ENCODE measurements around the gene NPPC.

The NPPC gene

DNA sequence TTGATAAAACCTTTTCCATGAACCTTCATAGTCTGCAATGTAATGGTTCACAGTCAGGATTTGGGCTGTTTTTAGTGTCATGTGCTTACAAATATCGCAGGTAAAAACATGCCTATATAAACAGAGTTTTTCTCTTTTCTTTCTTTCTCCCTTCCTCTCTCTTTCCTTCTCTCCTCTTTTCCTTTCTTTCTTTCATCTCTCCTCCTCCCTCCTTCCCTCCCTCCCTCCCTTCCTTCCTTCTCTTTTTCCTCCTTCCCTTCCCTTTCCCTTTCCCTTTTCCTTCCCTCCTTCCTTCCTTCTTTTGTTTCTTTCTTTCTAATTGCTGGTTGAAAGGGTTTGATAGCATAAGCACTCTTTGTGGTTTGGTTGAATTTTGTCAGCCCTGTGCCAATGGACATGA, 9.6 kb upstream of the NPPC start:
- DNase-seq (ENCODE audit: low read depth in 2 of 2, low spot score in 1 of 2): no peak

DNA sequence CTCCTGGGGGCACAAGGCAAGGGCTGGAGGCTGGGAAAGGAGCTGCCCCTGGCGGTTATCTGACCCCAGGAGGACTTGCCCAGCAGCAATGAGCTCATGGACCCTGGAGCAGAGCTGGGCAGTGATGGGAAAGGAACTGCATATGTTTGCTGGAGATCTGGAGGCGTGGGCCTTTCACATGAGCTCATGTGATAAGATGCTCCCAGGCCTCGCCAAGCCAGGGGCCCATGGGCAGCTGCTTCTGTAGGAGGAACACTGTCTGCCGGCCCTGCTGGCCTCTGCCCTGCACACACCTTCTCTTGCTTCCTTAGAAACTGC, 9.0 kb upstream of the NPPC start:
- no peak for DNase-seq (ENCODE audit: low read depth in 2 of 2, low spot score in 1 of 2)

DNA sequence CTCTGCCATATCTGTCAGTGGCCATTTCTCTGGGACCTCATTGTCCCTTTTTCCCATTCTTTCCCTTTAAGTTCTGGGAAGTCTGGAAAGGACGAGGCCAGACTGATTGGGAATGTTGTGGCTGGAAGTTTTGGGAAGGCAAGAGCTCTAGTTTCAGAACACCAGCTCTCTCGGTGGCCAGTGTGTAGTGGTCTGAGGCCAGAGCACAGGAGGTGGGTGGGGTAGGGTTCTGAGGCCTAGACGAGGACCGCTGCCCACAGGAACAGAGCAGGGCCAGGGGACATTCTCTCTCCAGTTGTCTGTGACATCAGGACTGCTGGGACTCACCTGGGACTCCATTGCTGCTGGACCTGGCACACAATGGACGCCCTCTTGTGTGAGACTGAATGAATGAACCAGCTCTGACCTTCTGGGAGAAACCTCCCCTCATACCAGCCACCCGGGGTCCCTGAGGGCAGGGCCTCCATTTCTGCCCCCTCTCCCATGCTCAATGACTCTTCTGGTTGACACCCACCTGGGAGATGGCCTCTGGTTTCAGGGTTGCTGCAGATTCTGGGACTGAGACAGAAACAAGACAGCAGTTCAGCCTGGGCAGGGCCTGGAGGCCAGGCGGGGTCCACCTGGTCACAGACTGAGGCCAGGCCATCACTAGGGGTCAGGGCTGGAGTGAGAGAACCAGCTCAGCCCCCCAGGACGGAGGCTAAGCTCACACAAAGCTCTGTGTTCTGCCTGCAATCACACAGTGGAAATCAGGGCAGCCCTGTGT, 8.4 kb upstream of the NPPC start:
- DNase-seq (ENCODE audit: low read depth in 2 of 2, low spot score in 1 of 2): no peak

DNA sequence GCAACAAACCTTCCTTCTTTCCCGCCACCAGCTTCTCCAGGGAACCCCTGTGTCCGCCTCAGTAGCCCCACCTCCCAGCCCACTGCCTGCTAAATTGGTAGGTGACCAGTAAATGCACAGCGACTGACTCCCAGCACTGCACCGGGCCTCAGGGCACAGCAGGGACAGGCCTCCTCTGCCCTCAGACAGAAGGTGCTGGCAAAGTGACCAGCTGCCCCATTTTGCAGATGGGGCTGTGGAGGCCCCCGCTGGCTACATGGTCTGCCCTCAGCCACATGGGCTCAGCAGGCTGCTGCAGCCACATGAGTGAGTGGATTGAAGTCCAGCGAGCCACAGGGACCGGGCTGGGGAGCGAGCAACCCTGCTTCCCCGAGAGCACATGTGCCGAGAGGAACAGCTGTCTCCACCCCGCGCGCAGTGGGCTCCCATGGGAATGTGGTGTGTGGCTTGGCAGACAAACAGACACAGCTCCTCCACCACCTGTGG, 7.8 kb upstream of the NPPC start:
- no peak for DNase-seq (ENCODE audit: low read depth in 2 of 2, low spot score in 1 of 2)

DNA sequence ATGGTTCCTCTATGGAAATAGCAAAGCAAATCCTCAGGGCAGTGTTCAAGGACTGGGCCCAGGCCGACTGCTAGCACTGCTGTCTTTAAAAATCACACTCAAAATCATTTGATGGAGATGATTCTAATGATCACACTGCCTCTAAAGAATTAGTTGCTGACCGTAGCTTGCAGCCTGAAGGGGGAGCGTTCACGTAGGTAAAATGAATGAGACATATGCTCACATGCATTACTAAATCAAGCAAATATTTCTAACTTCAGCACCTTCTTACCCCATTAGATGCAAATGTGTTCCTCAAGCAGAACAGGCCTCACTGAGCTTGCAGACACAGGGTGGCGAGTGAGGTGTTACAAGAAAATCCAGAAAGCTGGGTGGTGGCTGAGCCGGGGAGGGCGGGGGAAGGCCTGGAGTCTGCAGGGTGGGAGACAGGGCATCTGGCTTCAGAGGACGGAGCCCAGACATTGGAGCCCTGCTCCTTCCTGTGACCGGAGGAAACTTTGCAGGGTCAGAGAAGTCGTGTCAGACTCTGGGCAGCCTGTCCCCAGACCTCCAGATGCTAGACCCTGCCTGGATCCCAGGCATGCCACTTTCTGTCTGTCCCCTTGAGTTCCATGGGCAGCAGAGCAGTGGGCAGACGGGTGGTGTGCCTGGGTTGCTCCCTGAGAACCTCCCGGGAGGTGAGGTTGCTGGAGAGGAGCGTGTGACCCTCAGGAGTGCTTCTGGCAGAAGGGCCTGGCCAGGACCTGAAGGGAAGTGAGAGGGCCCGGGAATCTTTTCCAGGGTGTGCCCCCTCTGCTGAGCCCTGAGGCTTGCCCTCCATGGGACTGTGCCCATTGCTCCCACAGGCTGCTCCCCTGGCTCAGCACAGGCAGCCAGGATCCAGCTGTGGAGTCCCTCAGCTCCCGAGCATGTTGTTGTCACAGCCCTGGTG, 7.1 kb upstream of the NPPC start:
- no peak for DNase-seq (ENCODE audit: low read depth in 2 of 2, low spot score in 1 of 2)

DNA sequence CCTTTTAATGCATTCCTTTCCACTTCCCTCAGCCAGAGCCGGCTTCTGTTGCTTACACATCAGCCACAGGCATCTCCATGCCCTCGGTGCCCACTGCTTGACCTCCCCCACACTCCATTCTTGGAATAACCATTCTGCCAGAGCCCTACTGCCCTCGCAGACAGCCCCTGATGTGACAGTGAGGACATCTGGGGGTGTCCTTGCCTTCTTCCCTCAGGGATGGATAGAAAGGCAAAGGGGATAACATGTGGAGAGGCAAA, 6.4 kb upstream of the NPPC start:
- DNase-seq (ENCODE audit: low read depth in 2 of 2, low spot score in 1 of 2): no peak

DNA sequence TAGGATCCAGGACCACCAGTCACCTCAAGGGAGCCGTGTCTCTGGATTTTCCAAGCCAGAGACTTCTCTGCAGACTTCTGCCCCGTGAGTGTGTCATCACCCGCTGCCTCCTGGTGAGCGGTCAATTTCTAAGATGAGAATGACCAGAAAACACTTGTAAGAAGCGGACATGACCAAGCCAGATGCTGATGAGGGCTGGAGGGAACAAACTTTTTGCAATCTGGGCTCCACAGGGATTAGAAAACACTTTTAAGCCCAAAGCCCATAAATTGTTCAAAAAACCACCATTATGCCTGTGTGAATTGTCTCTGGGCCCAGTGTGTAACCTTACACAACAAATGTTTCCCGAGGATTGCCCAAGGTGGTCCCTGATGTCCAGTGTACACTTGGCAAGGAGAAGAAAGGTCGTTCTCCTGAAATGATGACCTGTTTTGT, 5.3 kb upstream of the NPPC start:
- DNase-seq (ENCODE audit: low read depth in 2 of 2, low spot score in 1 of 2): no peak

DNA sequence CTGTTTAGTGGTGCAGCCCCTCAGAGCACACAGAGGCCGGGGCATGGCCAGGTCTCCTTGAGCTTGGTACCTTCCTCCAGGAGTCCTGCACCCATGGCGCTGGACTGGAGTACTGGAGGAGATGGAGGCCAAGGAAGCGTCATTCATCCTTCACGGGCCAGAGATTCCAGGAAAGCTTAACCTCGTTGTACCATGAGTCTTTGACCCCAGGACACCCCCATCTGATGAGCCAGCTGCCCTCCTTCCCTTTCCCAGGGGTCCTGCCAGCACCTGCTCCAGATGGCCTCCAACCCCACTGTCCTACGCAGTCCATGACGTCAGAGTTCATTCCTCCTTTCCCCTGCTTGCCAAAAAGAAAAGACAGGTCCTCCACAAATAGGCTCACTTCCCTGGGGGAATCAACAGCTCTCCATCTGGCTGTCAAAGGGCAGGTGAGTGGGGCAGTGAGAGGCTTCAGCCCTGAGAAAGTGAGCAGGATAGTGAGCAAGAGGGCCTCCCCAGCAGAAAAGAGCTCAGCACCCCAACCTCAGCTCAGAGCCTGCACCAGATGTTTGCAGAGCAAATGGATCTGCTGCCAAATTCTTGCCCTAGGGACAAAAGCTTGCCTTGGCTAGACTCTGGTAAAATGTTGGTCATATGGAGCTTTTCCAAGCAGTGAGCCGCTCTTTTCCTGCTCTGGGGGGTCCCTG, 4.5 kb upstream of the NPPC start:
- no peak for DNase-seq (ENCODE audit: low read depth in 2 of 2, low spot score in 1 of 2)

DNA sequence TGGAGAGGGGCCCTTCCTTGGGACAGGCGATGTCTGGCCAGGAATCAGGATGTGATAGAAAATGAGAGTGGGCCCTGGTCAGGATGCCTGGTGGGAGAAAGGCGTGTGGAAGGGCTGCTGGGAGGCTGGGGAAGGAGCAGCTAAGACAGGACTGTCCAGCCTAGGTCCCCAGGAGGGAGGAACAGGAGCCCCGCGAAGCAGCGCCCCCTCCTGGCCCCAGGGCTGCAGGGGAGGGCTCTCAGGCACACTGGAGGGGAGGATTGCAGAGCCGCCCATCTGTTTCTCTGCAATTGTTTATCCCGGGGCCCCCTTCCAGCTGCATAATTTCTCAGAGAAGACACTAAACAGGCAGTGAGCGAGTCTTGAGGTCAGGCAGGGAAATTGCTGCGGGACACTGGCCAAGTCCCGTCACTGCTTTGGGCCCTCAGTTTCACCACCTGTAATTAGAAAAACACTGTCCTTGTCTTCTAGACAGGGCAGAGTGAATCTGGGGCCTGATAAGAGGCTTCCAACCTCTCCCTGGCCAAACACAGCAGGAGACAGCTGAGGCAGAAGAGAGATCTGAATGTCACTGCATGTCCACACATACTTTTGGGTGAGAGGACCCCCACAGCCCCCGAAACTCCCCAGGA, 3.9 kb upstream of the NPPC start:
- no peak for DNase-seq (ENCODE audit: low read depth in 2 of 2, low spot score in 1 of 2)

DNA sequence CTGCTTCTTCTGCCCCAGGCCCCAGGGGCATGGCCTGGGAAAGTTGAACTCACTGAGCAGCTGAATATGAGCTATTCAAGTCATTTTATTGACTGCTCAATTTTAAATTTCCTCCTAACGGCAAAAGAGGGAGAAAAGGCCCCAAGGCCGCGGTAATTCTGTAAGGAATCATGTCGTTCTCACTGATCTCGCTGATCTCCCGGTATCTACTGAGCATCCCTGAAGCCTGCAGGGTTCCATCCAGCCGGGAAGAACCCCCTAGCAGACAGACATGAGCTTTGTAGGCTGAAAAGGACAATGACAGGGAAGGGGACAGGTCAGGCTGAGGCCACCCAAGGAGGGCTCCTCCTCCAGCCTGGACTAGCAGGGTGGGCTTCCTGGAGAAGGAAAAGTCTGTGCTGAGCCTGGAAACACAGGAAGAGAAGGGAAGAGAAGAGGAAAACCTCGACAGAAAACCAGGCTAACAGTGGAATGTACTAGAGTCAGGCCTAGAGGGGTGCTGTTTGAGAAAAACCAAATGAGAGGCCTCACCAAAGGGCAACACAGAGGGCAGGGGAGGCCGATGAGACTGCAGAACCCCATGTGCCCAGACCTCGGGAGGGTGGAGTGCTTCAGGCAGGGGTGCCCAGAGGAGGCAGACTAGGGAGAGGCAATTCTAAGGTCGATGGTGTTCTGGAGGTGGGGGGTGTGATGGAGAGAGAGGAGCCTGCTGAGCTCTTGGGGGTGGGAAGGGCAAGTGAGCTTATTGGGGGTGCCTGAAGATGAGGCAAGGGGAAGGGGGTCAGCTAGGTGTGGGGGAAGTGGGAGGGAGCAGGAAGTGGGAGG, 2.9 kb upstream of the NPPC start:
- no peak for DNase-seq (ENCODE audit: low read depth in 2 of 2, low spot score in 1 of 2)

DNA sequence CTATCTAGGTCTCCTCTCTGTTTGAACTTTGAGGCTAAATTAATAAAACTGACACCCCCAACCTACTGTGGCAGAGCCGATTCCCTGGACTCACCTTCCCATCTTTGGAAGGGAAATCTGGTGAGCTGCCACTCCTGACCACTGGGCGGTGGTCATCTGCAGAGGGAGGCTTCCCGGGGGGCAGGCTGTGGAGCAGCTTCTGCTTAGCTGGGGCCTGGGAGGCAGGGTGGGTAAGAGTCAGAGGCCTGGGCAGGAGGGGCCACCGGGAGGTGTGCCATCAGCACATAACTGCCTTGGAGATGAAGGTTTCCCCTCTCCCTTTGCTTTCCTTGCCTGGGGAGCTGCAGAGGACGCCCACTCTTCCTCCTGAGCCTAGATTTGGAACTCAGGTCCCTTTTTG, 2.3 kb upstream of the NPPC start:
- DNase-seq (ENCODE audit: low read depth in 2 of 2, low spot score in 1 of 2): no peak

DNA sequence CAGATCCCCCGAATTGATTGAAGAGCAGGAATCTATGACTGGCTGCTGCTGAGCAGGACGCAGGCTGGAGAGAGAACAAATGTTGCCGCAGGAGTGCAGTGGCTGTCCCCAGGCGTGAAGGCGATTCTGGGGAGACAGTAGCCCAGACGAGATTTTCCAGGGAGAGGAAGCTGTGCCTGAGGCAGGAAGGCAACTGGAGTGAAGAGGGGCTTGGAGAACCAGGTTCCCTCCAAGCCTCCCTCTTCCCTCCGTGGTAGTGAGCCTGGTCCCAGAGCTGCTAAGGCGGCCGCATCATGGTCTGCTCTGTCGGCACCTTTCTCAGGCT, 1.3 kb upstream of the NPPC start:
- no peak for DNase-seq (ENCODE audit: low read depth in 2 of 2, low spot score in 1 of 2)

DNA sequence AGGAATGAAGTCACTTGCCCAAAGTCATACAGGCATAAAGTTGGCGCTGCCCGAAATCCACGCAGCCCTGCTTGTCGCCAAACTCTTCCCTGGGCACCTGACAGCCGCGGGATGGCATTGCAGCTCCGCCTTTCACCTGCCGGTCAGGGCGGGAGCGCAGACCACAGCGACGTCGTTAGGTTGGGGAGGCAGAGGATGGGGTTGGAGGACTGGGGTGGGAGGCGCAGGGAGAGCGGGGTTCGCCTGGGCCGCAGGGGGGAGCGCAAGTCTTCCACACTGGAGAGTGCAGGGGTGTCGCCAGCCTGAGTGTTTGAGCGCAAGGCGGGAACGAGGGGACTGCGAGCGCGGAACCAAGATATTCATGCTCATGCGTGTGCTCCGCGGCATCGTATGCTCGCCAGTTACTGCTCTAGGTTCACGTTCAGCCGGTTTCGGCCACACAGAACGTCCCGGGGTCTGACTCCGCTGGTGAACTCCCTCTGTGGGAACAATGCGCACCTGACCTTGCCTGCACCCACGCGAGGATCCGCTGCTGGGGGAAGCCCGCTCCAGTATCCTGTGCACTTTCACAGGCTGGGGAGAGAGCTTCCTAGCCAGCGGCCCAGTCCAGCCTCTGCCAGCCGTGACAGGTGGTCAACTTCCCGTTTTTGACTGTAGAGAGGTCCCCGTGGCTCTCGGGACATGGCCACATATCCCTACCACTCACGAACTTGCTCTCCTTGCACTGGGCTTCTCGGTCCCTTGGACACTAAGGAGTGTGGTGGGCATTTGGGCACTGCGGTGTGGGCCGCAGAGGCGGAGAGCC, 767 bp upstream of the NPPC start:
- DNase-seq (ENCODE audit: low read depth in 2 of 2, low spot score in 1 of 2): no peak

DNA sequence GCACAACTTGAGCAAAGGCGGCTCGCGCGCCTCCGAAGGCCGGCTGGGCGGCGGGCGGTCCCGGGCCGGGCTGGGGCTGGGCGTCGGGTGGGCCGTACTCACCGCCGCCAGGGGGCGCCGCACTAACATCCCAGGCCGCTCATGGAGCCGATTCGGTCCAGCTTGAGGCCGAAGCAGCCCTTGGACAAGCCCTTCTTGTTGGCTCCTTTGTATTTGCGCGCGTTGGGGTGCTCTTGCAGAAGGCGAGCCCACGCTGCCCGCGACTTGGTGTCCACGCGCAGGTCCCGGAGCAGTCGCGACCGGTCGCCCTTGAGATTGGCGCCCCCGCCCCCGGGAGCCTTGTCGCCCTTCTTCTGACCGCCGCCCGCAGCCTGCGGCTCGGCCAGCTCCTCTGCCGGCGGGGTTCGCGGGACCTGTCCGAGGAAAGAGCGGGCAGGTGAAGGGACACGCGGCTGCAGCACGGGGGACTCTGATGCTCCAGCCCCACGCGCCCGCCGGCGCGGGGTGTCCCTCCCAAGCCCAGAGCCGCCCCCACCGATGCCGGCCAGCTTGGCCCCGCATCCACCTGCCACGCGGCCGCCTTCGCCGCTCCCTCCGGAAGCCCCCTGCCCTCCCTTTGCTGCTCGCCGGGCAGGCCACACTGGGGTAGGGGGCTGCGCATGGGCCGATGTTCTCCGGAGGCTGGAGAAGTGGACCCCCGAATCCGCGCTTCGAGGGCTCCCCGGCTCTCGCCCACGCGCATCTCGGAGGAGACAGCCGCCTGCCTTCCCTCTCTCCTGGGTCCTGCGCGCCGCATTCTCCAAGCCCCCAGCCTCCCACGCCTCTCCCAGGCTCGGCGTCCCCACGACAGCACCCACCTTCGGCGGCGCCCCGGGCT, 655 bp downstream of the NPPC start:
- DNase-seq (ENCODE audit: low read depth in 2 of 2, low spot score in 1 of 2): peak; percentile 34 to 52

DNA sequence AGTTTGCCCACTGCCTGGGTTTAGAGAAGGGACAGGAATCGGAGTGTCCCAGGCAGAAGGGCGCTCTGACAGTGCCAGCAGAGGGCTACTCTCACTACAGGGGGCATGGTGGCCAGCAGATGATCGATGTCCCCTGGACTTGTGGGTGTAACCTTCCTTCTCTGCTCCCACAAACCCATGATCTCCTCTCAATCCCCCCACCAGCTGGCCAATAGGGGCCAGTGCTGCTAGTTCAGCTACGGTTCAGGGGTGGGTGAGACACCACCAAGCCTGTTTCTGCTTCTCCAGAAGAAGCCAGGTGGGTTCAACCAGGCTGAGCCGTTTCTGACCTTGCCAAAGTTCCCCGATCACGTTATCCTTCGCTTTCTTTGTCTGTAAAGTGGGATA, 1.3 kb downstream of the NPPC start:
- DNase-seq (ENCODE audit: low read depth in 2 of 2, low spot score in 1 of 2): no peak

DNA sequence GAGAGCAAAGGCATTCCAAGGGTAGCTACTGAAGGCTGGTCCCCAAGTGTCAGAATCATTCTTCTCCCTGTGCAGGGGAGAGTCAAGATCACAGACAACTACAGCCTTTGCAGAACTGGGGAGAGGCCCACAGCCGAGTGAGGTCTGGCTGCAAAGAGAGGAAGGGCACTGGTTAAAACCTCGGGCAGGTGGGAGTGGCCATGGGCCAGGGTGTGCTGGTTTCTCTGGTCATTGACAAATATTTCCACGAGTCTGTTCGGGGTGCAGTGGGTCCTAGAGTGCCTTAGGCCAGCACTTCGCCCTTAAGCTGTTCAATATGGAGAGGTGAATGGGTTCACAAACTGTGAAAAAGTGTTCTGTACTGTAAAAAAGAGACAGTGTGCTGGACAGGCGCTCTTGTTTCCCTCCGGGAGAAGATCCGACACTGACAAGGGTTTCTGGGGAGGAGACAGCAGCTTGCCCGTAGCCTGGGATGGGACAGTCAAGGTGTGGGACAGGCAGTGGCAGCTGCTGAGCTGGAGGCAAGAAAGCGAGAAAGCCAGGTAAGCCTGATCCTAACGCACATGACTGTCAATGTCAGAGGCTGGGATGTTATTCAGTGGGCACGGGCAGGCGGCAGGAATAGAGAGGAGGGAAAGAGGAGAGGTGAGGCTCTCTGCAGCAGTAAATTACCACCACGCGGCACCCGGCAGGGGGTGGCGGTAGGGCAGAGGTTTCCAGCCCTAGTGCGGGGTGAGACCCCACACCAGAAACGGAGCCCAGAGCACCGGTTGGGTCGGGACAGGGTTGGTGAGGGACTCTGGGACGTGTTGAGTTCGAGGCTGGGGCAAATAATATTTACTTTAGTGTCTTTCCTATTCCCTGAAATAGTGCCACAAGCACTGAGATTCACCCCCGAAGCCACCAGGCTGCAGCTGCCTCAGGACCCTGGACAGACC, 2.0 kb downstream of the NPPC start:
- DNase-seq (ENCODE audit: low read depth in 2 of 2, low spot score in 1 of 2): no peak

DNA sequence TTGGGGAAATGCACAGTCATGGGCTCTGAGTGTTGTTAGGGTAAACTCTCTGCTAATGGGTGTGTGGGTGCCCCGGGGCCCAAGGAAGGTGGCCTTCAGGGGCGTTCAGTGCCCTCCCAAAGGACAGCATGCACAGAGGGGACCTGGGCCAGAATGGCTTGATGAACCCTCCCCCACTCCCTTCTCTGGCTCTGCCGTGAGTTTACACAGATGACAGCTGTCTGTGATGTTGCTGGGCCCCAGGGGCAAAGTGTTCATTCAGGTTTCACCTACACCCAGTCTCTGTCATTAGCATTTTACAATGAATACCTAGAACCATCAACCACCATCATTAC, 3.2 kb downstream of the NPPC start:
- DNase-seq (ENCODE audit: low read depth in 2 of 2, low spot score in 1 of 2): no peak

DNA sequence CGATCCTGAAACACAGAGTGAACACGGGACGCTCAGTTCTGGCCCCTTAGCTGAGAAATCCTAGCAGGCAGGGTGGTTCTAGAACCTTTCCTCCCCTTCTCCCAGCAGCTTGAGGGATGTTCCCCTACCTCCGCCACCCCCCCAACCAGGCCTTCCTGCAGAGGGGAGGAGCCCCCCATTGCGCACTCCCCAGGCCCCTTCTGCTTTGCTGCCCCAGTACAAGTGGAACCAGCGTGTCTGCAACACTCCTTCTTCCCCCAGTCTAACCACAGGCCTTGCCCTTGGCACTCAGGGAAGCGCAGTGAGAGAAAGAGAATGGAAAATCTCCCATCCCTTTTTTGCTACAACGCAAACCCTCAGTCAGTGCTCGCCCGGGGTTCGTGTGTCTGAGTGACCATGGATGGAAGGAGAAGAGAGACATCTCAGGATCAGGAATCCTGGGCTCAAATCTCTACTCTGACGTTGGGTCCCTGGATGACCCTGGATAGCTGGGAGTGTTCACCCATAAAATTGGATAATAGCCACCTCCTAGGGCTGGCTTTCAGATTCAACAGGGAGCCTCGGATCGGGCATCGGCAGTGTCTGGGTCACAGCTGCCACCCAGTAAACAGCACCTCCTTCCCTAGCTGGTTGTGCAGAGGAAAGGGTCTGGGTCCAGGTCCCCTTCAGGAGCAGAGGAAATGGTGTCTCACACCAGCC, 3.7 kb downstream of the NPPC start:
- DNase-seq (ENCODE audit: low read depth in 2 of 2, low spot score in 1 of 2): no peak

Measured in stimulated activated CD8-positive, alpha-beta memory T cell treated with anti-CD3 and anti-CD28 coated beads, Interleukin-4, amount 100 ng/mL, for 1 hour (primary cell).